Transverse colon (tissue), 4 donors: ENCODE measurements around the gene ANXA2R.

Experiments used
- CTCF ChIP-seq, 5 experiments: fragments of 200-600 bp in 3 of 5; fragments of 450-650 bp in 2 of 5; sonication (generic) in 3 of 5; IDR thresholded peaks; 1 replicate in 2 of 5; 2 replicates in 3 of 5; pipeline ENCODE4 v1.5.1; 2016 to 2017; ENCODE audit warnings: antibody characterized with exemption in 5 of 5, inconsistent platforms in 3 of 5, mild to moderate bottlenecking in 2 of 5, moderate library complexity in 1 of 5
- EP300 ChIP-seq: sonication (generic); formaldehyde crosslinking; IDR thresholded peaks from one replicate; pipeline ENCODE4 v1.6.1; 2017; ENCODE audit warnings: antibody characterized with exemption, low read depth
- POLR2A ChIP-seq: fragments of 450-650 bp; IDR thresholded peaks from one replicate; pipeline ENCODE4 v1.6.1; 2016; ENCODE audit warnings: antibody characterized with exemption, mild to moderate bottlenecking, moderate library complexity
- POLR2AphosphoS5 ChIP-seq, 3 donors: sonication (generic); formaldehyde crosslinking; IDR thresholded peaks; one replicate each; pipeline ENCODE4 v1.6.1; 2016; ENCODE audit warnings: antibody characterized with exemption in 3 of 3

DNA sequence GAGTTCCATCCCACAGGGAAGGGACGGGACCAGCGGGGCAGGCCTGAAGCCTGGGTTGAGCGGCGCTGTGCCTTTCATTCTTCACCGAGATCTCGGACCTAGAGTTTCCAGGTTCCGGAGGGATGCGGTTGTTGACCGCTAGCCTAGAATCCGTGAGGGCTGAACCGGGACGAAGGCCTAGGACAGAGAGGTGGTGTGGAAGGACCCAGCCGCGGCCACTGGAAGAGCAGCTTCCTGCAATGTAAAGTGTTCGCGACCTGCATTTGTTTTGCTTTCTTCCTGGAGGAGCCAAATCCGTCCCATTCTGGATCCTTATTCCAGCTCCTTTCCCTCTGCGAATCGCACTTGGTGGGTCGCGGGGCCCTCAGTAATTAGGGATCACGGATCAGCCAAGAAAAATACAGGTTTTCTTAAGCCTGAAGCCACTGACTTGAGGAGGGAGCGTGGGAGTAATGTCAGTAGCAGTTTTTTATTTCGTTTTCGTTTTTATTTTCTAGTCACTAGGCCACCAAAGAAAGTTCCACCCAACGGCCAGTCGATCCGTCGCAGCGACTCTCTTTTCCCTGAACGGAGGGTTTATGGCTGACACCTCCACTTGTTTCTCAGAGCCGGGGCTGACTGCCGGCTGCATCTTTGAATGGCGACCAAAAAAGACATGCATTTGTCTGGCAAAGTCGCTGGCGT lies 48.6 kb downstream of the ANXA2R start:
- TF ChIP-seq CTCF (IDR thresholded peaks at IDR 0.05) (no peak), POLR2AphosphoS5 (IDR thresholded peaks at IDR 0.05) (no peak), POLR2A (no peak), EP300 (no peak)
